GM19455 (cell line): ENCODE measurements around the gene HOXA5.

Experiments used
- ATAC-seq: cut with Tn5 transposase; IDR thresholded peaks from one replicate; pipeline ENCODE4 v1.9.1; 2021; ENCODE audit not compliant: unreplicated experiment

The HOXA5 gene

GRCh38 chr7:27171637-27172314, 28.3 kb upstream of the HOXA5 start:
- no peak for ATAC-seq

- no peak for ATAC-seq
Observed at GRCh38 chr7:27171325-27171636, 27.8 kb upstream of the HOXA5 start.

- ATAC-seq = no peak
Observed at GRCh38 chr7:27170426-27171324, 27.2 kb upstream of the HOXA5 start.

- no peak for ATAC-seq
Observed at GRCh38 chr7:27169658-27170425, 26.4 kb upstream of the HOXA5 start.

- no peak for ATAC-seq
Observed at GRCh38 chr7:27168265-27168947, 24.9 kb upstream of the HOXA5 start.

GRCh38 chr7:27167916-27168264, 24.4 kb upstream of the HOXA5 start:
- no peak for ATAC-seq

GRCh38 chr7:27166531-27167505, 23.3 kb upstream of the HOXA5 start:
- no peak for ATAC-seq

GRCh38 chr7:27165996-27166530, 22.6 kb upstream of the HOXA5 start:
- no peak for ATAC-seq

- ATAC-seq = no peak
Observed at GRCh38 chr7:27165089-27165995, 21.9 kb upstream of the HOXA5 start, which contains the start of gene HOXA9. Gene HOXA9, minus strand, starts transcription at chr7:27165537. Its CDS starts 80 bp downstream, at chr7:27165457.

GRCh38 chr7:27164367-27165088, 21.0 kb upstream of the HOXA5 start:
- ATAC-seq = no peak

GRCh38 chr7:27164045-27164366, 20.5 kb upstream of the HOXA5 start:
- no peak for ATAC-seq

GRCh38 chr7:27163288-27164044, 20.0 kb upstream of the HOXA5 start:
- no peak for ATAC-seq

GRCh38 chr7:27162561-27163287, 19.2 kb upstream of the HOXA5 start:
- ATAC-seq = no peak

GRCh38 chr7:27161721-27162560, 18.5 kb upstream of the HOXA5 start:
- no peak for ATAC-seq

GRCh38 chr7:27161214-27161720, 17.8 kb upstream of the HOXA5 start:
- no peak for ATAC-seq
